ENCODE results near the gene PSMG4. TPM values are rescaled to one million over a fixed set of nuclear protein-coding genes. Genes with fewer than 3 reads are reported as not detected.

Gene PSMG4
- total and polyA plus RNA-seq, 9 of the 15 experiments (the other 6 are each of a cell fraction or from before 2014, with no cell fraction given) = 12.9 to 185 (median 52.0) TPM

DNA sequence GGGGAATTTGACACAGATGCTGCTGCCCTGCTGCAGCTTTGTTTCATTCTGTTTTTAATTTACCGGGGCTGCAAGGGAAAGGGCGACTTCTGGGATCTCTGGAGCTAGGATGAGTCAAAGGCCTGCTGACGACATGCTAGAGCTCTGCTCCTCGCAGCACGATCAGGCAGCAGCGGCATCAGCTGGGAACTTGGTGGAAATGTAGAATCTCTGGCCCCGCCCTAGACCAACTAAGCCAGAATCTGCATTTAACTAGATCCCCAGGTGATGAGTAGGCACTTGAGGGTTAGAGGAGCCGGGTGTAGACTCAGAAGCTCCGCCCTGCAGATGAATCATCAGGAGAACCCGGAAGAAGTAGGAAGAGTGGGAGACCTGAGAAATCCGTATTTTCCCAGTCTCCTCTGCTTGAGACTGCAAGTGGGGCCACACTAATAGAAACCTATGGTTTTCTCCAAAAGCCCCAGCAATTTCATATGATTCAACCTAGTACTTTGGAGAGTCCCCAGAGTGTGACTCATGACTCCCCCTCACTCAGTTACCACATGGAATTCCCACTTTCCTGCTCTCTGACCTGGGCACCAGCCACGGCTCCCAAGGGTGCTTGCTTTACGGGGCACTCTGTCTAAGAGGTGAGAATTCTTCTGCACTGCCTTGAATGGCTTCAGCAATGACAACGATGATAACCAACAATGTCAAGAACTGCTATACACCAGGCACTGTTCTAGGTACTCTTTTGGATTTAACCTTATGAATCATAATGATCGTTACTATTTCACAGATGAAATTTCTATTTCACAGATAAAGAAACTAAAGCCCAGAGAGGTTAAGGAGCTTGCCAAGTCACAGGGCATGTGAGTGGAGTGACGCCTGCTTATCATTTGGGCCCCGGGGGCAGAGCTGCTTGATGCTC, 49.4 kb upstream of the PSMG4 start (continued):
- TF ChIP-seq PRDM10 (IDR thresholded peaks at IDR 0.05; ENCODE audit: partially characterized antibody) (peak; percentile 68), CHD7 (IDR thresholded peaks at IDR 0.05; ENCODE audit: low read depth, low read length) (no peak), NFXL1 (CRISPR knock-in tag; IDR thresholded peaks at IDR 0.05) (no peak), DMBX1 (CRISPR knock-in tag; IDR thresholded peaks at IDR 0.05; ENCODE audit: borderline replicate concordance) (peak; percentile 67; the same call in 1 of the 2 replicates), RNF2 (IDR thresholded peaks at IDR 0.05) (0 out of 2 replicates have a peak, but pooled peaks have one; percentile 58), NR2C2 (CRISPR knock-in tag; IDR thresholded peaks at IDR 0.05) (no peak), NR2C2 (tag; IDR thresholded peaks at IDR 0.05) (peak; percentile 94), PTRF (tag; IDR thresholded peaks at IDR 0.05) (peak; percentile 62; the same call in 1 of the 2 replicates), ZNF165 (CRISPR knock-in tag; IDR thresholded peaks at IDR 0.05; ENCODE audit: borderline replicate concordance) (no peak)
- TF ChIP-seq, protein P1, sequence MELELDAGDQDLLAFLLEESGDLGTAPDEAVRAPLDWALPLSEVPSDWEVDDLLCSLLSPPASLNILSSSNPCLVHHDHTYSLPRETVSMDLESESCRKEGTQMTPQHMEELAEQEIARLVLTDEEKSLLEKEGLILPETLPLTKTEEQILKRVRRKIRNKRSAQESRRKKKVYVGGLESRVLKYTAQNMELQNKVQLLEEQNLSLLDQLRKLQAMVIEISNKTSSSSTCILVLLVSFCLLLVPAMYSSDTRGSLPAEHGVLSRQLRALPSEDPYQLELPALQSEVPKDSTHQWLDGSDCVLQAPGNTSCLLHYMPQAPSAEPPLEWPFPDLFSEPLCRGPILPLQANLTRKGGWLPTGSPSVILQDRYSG (tag; conservative IDR thresholded peaks at IDR 0.05; ENCODE audit: low read depth) = peak; percentile 92
